DND-41 (cell line): Measurements from ENCODE around the gene STC2.

Experiments
- ATAC-seq: fragments of 200-7000 bp; cut with Tn5 transposase; 3 replicates; pipeline ENCODE4 v1.9.1; 2021; ENCODE audit warnings: low read depth; ENCODE audit not compliant: insufficient read depth
- DNase-seq: peaks from one replicate; pipeline ENCODE4 v3.0.0-alpha.2; 2020
- H2AFZ ChIP-seq: 2 replicates; pipeline ENCODE4 v1.6.0; 2012; ENCODE audit warnings: low read depth, low read length
- H3K27ac ChIP-seq: 2 replicates; pipeline ENCODE4 v1.5.1; 2012; ENCODE audit warnings: low read length, inconsistent platforms
- H3K27me3 ChIP-seq: fragments of 200-600 bp; sonication (generic); 2 replicates; pipeline ENCODE4 v1.6.0; 2012; ENCODE audit warnings: low read length, mild to moderate bottlenecking, inconsistent platforms; ENCODE audit not compliant: insufficient read depth, poor library complexity
- H3K36me3 ChIP-seq: 2 replicates; pipeline ENCODE4 v1.5.1; 2012; ENCODE audit warnings: low read length, inconsistent platforms; ENCODE audit not compliant: insufficient read depth
- H3K4me1 ChIP-seq: 2 replicates; pipeline ENCODE4 v1.5.1; 2012; ENCODE audit warnings: mild to moderate bottlenecking, low read length; ENCODE audit not compliant: insufficient read depth
- H3K4me2 ChIP-seq: 2 replicates; pipeline ENCODE4 v1.6.0; 2012; ENCODE audit warnings: mild to moderate bottlenecking, moderate library complexity, low read length, inconsistent platforms; ENCODE audit not compliant: insufficient read depth
- H3K4me3 ChIP-seq, 2 experiments: fragments of 200-600 bp in 1 of 2; shearing (Covaris generic) in 1 of 2; 2 replicates each; pipeline ENCODE4 v1.5.1; 2012 to 2016; ENCODE audit warnings: inconsistent platforms in 2 of 2, low read length in 2 of 2, mild to moderate bottlenecking in 2 of 2, low read depth in 1 of 2, moderate library complexity in 1 of 2
- H3K79me2 ChIP-seq: 2 replicates; pipeline ENCODE4 v1.6.0; 2012; ENCODE audit warnings: low read length, inconsistent platforms; ENCODE audit not compliant: insufficient read depth
- H3K9ac ChIP-seq: 2 replicates; pipeline ENCODE4 v1.6.0; 2012; ENCODE audit warnings: low read depth, mild to moderate bottlenecking, inconsistent platforms, low read length, moderate library complexity
- H3K9me3 ChIP-seq: 2 replicates; pipeline ENCODE4 v1.5.1; 2012; ENCODE audit warnings: low read length, moderate library complexity, mild to moderate bottlenecking, inconsistent platforms; ENCODE audit not compliant: insufficient read depth, severe bottlenecking
- H4K20me1 ChIP-seq: 2 replicates; pipeline ENCODE4 v1.6.0; 2012; ENCODE audit warnings: low read length; ENCODE audit not compliant: insufficient read depth
- CTCF ChIP-seq: IDR thresholded peaks from 2 replicates; pipeline ENCODE4 v1.5.1; 2012; ENCODE audit warnings: borderline replicate concordance, low read length, moderate library complexity, mild to moderate bottlenecking; ENCODE audit not compliant: poor library complexity, severe bottlenecking; ENCODE audit errors: extremely low read depth
- EZH2 ChIP-seq: IDR thresholded peaks from 3 replicates; pipeline ENCODE4 v1.6.1; 2012; ENCODE audit warnings: borderline replicate concordance, low read depth, mild to moderate bottlenecking, moderate library complexity, low read length, inconsistent platforms; ENCODE audit not compliant: severe bottlenecking

STC2 gene

GRCh38 chr5:173338380-173339015, 10.3 kb upstream of the STC2 start:
- DNase-seq (no peak), ATAC-seq (no peak)
- Histone ChIP-seq H2AFZ (no peak overlapping the region), H3K9me3 (no peaks in the 10 kb centered on the region), H3K79me2 (no peaks in the 10 kb centered on the region), H3K27ac (no peak overlapping the region), H4K20me1 (no peaks in the 10 kb centered on the region), H3K36me3 (no peaks in the 10 kb centered on the region), H3K9ac (no peak overlapping the region), H3K4me2 (no peak overlapping the region), H3K4me1 (no peaks in the 10 kb centered on the region), H3K27me3 (peaks cover 3% of the 10 kb centered on the region), H3K4me3 (no peak overlapping the region)
- no peak for TF ChIP-seq CTCF
- no peak for TF ChIP-seq EZH2

- Histone ChIP-seq H3K9ac (no peak overlapping the region), H4K20me1 (no peaks in the 10 kb centered on the region), H3K4me1 (peaks cover 3% of the 10 kb centered on the region; the same call in 1 of the 2 replicates), H3K27ac (no peak overlapping the region), H2AFZ (no peak overlapping the region), H3K9me3 (no peaks in the 10 kb centered on the region), H3K27me3 (peaks cover 3% of the 10 kb centered on the region), H3K79me2 (no peaks in the 10 kb centered on the region), H3K4me3 (no peak overlapping the region), H3K36me3 (no peaks in the 10 kb centered on the region), H3K4me2 (no peak overlapping the region)
- DNase-seq (no peak), ATAC-seq (no peak)
- TF ChIP-seq CTCF (no peak), EZH2 (no peak)
These were observed 6.6 kb upstream of the STC2 start for GRCh38 chr5:173334808-173335207.

GRCh38 chr5:173333925-173334661, 5.9 kb upstream of the STC2 start:
- DNase-seq (no peak), ATAC-seq (no peak)
- Histone ChIP-seq H3K9ac (no peak overlapping the region), H3K4me3 (no peak overlapping the region), H3K4me2 (no peak overlapping the region), H3K27me3 (peaks cover 3% of the 10 kb centered on the region), H3K4me1 (peaks cover 3% of the 10 kb centered on the region; the same call in 1 of the 2 replicates), H2AFZ (no peak overlapping the region), H3K9me3 (no peaks in the 10 kb centered on the region), H3K27ac (no peak overlapping the region), H3K36me3 (no peaks in the 10 kb centered on the region), H4K20me1 (no peaks in the 10 kb centered on the region), H3K79me2 (no peaks in the 10 kb centered on the region)
- no peak for TF ChIP-seq CTCF
- TF ChIP-seq EZH2, result no peak
